ENCODE results near the gene CENPN.
A peak's percentile ranks its signal among the peaks of the same experiment; 100 is the strongest.

The CENPN gene

GRCh38 chr16:81006813-81007695 is at the start of gene CENPN, which contains the start of gene CMC2:
CENPN (plus strand) TSS chr16:81007214; CDS start chr16:81011940, 4,726 bp downstream.
CMC2 (minus strand) TSS chr16:81006885; CDS start chr16:80997394, 9,491 bp downstream.
- peak; percentile 98 for DNase-seq (ENCODE audit: low spot score)

- no peak for DNase-seq (ENCODE audit: low spot score)
These were observed 48.7 kb upstream of the CENPN start for GRCh38 chr16:80958284-80958683.

- DNase-seq (ENCODE audit: low spot score) = no peak
These were observed 44.1 kb upstream of the CENPN start for GRCh38 chr16:80962879-80963278.

GRCh38 chr16:80964351-80964750 is 42.7 kb upstream of the CENPN start:
- no peak for DNase-seq (ENCODE audit: low spot score)

DNA sequence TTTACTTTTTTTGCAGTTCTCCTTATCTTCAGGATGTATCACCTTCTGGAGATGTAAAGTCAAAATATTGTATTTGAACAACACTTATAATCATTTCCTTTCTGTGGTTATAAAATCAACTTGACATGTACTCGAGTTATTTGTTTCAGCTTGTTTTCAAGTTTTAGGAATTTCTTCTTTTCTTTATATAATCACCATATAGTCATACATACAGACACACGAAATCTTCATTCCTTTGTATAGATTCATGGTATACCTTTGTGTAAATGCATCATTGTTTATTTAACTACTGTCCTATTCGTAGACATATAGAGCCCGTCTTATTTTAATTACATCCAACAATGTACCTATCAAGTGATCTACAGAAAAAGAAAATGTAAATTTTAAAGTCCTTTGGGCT is 40.4 kb upstream of the CENPN start:
- DNase-seq (ENCODE audit: low spot score) = no peak

DNA sequence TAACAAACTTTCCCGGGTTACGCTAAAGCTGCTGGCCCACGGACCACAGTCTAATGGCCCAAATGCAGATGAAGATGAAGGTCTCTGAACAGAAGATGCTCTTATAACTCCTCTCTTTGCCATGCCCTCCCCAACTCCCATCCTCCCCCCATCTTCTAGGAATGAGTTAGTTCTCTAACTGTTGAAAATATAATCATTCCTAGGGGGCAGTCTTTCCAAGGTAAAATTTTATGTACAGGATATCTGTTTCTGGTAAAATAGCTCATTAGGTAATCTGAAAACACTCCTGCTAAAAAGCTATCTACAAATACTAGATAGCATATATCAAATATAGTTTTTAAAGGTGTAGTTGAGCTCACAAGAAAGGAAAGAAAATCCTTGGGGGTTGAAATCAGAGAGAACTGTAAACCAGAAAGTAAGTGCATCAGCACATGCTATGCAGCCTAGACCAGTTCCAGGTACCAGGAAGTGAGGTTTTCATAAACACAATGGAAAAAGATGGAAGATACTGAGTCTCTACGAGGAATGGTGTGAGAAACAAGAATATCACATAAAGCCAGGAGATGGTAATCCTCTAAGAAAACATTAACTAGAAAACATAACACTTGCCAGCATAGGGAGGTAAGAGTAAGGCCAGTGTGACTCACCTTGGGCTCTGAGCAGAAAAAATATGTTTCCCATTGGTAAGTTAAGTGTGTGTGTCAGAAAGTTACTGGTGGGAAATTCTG is 38.5 kb upstream of the CENPN start:
- no peak for DNase-seq (ENCODE audit: low spot score)

DNA sequence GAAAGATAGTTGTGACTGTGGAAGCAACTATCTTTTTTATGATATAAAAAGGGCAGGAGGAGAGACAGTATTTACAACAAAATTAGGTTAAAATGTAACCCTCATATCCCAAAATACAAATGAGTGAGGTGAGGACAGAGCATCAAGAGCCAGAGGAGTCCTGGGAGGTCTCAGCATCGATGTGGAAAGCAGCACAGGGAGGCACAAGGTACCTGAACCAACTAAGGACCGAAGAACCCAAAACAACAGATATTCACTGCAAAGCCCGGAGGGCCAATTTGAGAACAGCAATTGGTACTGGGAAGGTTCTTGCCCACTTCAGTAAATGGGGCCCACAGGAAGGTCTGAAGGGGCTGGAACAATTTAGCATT is 37.9 kb upstream of the CENPN start:
- no peak for DNase-seq (ENCODE audit: low spot score)

DNA sequence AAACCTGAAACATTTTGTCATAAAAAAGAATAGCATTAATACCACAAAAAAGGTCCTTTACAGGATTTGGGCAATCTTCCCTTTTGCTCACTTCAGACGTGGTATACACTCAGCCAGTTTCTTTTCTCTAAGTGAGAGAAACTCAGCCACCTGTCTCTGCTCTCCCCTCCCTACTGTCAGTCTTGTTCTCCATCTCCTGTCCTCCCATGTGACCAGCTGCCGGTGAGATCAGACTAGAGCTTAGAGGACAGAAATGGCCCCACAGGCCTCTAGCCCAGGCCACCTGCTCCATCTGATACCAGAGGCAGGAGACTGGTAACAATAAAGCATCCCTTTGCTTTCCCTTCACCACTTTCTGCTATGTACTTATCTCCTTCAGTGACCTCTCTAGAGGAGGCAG is 35.2 kb upstream of the CENPN start:
- DNase-seq (ENCODE audit: low spot score) = peak; percentile 6

- no peak for DNase-seq (ENCODE audit: low spot score)
These were observed 34.4 kb upstream of the CENPN start for GRCh38 chr16:80972611-80973010.

DNA sequence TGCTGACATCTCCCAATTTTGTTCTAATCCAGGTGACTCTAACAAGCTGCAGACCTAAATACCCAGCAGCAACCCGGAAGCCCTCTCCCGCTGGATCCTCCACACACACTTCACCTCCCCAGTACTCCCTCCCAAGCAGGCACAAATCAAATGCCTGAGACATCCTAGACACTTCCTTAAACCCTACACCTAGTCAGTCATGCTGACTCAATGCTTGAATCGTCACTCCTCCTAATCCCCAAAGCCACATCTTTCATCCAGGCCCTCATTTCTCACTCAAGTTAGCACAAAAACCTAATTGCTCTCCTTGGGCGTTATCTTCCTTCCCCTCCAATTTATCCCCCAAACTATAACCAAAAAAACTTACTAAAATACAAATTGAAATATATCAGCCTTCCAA is 33.0 kb upstream of the CENPN start:
- no peak for DNase-seq (ENCODE audit: low spot score)

DNA sequence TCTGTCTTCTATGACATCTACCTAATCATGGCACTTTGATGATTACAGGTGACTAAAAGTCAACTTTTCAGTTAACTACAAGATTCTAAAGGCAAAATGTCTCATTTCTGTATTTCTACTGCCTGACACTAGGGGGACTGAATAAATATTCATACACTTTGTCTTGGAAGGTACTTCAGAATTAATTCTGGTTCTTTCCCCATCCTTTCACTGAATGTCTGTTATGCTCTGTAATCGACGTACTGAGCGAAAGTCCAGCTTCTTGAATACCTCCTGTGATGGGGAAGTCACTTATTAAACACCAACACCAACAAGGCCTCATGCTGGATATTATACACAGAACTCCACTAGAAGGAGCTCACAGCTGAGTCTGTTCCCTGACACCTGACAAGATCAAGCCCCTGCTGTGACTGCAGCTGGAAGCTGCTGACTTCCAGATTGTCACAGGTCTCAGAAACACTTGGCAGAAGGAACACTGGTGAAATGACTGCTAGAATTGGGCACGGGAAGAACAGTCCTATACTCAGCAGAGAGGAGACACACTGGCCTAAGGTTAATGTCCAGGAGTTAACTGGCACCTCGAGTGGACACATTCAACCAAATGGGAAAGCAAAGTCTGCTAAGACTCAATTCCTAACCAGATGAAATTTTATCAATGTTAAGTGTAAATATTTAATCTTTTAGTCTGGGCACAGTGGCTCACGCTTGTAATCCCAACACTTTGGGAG is 32.2 kb upstream of the CENPN start:
- peak; percentile 33 for DNase-seq (ENCODE audit: low spot score)

DNA sequence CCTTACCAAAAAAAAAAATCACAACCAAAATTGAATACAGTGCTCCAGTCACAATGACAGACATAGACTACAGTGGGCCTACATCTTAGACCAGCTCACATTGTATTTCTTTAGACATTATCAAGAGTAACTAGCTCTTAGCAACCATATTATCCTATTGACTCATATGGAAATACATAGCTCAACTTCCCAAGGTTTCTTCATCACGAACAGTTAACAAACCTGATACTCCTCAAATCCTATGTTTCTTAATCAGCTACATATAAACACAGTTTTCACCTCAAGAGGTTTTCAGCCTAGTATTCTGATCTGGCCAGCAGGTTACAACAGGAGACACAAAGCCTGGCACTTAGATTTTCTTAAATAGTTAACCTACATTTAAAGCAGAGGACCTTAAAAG is 30.1 kb upstream of the CENPN start:
- no peak for DNase-seq (ENCODE audit: low spot score)

DNA sequence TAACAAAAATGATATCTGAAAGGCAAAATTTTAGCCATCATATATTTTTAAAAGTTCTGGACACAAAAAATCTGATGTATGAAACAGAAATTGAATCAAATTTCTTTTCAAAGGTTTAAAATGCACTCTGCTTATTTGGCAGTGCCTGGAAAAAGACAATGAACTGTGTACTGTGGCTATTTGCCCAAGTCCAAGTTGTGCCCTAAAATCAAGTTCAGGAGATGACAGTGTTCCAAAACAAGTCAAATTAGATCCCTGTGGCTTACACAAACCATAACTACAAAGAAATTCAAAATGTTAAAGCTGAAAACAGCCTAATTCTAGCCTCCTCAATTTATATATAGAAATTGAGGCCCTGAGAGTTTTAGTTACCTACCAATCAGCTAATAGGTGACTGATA is 25.9 kb upstream of the CENPN start:
- DNase-seq (ENCODE audit: low spot score) = no peak

GRCh38 chr16:80982646-80983045 is 24.4 kb upstream of the CENPN start:
- DNase-seq (ENCODE audit: low spot score) = no peak

GRCh38 chr16:80984124-80984892 is 22.7 kb upstream of the CENPN start:
- no peak for DNase-seq (ENCODE audit: low spot score)

DNA sequence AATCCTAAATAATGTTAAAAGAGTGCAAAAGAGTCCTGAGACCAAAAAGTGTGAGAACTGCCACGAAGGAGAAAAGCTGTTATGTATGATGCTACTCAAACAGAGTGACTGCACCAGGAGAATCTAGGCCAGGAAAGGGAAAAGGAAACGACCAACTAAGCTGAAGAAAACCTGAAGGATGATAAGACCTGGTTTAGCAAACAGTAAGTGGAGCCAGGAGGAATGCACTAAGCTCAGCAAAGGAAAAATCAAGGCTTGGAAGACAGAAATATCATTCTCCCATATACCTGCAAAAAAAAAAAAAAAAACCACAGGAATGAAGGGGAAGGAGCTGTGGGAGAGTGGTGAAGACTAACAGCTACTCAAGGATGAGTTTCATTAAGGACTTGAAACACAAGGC is 21.4 kb upstream of the CENPN start:
- DNase-seq (ENCODE audit: low spot score) = no peak

DNA sequence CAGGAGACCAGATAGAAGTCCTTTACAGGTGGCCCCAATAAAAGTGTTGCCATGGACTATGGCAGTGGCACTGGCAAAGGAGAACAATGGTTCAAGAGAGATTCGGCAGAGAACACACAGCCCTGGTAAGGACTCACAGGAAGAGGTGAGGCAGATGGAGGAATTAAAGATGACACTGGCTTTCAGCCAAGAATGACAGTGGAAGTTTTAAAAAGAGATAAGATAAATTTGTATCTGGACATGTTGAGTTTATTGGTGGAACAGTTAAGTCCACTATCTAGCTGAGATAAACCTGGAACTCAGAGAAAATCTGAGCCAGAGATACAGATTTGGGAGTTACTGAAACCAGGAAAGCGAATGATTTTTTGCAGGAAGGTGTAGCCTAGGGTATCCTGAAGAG is 20.5 kb upstream of the CENPN start:
- no peak for DNase-seq (ENCODE audit: low spot score)

DNA sequence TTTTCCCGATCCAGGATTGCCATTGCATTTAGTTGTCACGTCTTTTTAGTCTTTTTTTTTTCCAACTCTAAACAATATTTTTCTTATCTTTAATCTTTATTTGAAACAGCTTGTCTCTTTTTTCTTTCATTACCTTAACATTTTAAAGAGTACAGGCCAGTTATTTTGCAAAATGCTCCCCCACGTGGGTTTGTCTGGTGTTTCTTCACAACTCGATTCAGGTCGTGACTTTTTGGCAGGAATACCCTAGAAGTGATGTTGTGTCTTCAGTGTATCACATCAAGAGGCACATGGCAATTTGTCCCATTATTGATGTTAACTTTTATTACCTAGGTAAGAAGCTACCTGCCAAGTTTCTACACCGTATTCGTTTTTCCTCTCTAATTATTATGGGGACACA is 18.3 kb upstream of the CENPN start:
- DNase-seq (ENCODE audit: low spot score) = no peak

GRCh38 chr16:80989801-80990200 is 17.2 kb upstream of the CENPN start:
- DNase-seq (ENCODE audit: low spot score) = no peak

DNA sequence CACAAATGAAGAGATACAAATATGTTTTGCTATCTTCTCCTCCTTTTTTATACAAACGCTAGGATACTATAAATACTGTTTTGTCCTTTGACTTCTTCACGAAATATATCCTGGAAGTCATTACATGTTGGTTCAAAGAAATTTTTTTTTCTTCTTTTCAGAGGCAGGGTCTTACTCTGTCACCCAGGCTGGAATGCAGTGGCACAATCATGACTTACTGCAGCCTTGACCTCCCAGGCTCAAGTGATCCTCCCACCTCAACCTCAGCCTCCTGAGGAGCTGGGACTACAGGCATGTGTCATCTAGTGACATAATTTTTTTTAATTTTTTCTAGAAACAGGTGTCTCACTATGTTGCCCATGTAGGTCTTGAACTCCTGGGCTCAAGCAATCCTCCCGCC is 16.4 kb upstream of the CENPN start:
- no peak for DNase-seq (ENCODE audit: low spot score)

DNA sequence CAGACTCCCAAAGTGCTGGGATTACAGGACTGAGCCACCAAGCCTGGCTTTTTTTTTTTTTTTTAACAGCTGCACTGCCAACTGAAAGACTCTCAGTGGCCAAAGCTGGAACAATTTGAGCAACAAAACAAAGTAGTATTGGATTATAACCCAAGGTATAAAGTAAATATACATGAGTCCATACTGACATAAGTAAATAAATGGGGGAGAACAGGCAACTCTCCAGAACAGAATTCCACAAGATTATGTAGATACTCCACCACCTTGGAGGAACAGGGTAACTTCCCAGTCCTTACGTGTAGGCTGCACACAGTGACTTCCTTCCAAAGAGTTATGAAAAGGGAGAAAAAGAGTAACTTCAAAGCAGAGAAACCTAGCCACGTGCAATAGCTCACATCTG is 16.0 kb upstream of the CENPN start:
- DNase-seq (ENCODE audit: low spot score) = no peak

Data from NAMALWA (cell line).